Hepatic stellate cell (primary cell): ENCODE data around the gene AOC1.
"Not testable (repeated sequence)": the region's sequence is repeated elsewhere in the genome, so short reads cannot be mapped to it uniquely, and the experiment has no call there.

Experiments
- DNase-seq: peaks from one replicate; pipeline ENCODE4 v3.0.0; 2011; ENCODE audit warnings: low spot score

Gene AOC1

DNA sequence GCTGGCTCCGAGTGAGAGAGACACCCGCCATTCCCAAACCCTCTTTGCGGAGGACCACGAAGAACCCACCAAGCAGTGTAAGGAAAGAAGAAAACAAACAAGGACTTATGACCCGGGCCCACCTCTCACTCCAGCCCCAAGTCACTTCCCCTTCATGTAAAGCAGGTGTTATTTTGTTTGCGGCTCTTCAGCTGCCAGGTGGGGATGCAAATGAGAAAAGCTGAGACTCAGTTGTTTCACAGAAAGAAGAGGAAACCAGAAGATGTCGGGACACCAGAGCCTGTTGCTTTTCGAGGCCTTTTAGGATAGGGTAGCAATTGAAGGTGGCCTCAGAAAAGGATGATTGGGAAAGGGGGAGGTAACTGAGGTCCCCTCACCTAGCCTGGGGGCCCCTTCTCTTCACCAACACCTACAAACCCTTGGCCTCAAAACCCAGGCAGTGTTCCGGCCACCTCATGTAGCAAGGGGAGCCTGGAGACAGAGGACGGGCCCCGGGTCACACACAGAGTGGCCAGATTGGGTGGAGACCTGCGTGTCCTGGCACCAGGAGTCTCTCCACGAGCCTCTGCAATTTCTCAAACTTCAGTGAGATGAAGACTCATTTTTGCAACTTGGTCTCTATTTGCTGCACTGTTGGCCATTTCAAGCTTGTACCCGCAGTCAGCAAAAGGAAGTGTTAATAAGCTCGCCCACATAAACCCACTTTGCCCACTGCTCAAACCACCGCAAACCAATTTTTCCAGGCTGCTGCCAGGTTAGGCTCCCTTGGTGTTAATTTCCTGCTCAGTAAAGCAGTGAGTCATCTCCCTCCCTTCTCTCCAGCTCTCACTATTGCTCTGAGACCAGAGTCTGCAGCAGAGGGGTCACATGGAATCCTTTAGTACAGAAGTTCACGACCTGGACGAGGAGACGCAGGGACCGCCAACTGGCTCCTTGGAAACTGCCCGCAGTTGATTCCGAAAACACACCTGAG, 45.5 kb downstream of the AOC1 start:
- no peak for DNase-seq

GRCh38 chr7:150898475-150899011, 46.2 kb downstream of the AOC1 start:
- peak; percentile 74 for DNase-seq

DNA sequence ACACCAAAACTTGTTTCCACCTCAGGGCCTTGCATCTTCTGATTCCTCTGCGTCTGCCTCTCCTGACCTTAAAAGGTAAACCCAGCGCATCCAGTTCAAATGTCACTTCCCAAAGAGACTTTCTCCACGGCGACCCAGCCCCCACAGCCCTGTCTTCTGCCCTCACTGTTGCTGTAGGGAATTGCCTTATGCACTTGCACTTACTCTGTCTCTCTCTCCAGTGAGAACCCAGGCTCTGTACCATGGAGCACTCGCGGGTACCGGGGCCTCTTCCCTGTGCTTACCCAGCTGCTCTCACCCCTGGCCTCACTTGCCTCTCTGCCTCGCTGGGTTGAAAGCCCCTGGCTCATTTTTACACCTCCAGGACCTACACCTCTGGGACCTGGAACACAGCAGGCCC, 48.4 kb downstream of the AOC1 start:
- DNase-seq: no peak

GRCh38 chr7:150901160-150902035, 49.1 kb downstream of the AOC1 start:
- no peak for DNase-seq

GRCh38 chr7:150902078-150903033, 50.0 kb downstream of the AOC1 start:
- DNase-seq: no peak

DNA sequence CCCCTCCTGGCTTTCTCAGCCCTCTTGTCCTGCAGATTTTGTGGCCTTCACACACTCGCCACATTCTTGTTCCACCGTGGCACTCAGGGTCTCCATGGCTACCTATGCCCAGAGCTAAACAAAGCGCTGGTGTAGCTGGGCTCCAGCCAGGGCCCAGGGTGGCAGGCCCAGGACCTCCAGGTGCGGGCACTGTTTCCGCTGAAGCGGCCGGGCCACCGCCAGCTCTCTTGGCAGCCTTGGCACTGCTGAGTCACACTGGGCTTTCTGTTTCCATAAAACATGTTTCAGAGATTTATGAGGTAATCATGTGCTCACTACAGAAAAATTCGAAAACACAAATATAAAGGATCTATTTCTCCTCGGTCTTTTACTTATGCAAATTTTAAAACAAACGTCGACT, 51.3 kb downstream of the AOC1 start:
- DNase-seq: no peak

GRCh38 chr7:150904011-150904909, 51.9 kb downstream of the AOC1 start:
- DNase-seq: no peak

DNA sequence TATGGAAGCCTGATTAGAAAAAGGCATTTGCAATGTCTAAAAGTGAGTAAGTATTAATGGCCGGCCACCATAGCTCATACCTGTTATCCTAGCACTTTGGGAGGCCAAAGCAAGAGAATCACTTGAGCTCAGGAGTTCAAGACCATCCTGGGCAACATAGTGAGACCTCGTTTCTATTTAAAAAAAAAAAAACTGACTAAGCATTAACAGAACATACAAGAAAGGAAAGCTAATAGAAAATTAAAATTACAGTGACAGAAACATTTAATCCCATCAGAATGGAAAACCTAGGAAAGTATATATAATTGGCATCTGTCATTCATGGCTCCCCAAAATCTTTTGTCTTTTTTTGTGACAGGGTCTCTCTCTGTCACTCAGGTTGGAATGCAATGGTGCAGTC, 55.9 kb downstream of the AOC1 start:
- no peak for DNase-seq

GRCh38 chr7:150909200-150909995, 57.1 kb downstream of the AOC1 start:
- DNase-seq: no peak

DNA sequence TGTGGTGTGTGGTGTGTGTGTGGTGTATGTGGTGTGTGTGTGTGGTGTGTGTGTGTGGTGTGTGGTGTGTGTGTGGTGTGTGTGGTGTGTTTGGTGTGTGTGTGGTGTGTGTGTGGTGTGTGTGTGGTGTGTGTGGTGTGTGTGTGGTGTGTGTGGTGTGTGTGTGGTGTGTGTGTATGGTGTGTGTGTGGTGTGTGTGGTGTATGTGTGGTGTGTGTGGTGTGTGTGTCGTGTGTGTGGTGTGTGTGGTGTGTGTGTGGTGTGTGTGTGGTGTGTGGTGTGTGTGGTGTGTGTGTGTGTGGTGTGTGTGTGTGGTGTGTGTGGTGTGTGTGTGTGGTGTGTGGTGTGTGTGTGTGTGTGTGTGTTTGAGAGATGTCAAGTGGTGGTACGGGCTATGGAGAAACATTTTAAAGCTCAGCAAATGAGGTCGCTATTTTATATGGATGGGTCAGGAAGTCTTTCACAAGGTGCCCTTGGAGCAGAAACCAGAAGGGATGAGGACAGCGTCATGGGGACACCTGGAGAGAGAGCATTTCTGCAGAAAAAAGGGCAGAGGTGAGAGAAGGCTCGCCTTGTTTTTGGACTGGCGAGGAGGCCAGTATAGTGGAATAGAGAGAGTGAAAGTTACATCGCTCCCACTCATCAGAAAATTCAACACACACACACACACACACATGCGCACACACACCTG, 58.1 kb downstream of the AOC1 start:
- DNase-seq: not testable (repeated sequence)

DNA sequence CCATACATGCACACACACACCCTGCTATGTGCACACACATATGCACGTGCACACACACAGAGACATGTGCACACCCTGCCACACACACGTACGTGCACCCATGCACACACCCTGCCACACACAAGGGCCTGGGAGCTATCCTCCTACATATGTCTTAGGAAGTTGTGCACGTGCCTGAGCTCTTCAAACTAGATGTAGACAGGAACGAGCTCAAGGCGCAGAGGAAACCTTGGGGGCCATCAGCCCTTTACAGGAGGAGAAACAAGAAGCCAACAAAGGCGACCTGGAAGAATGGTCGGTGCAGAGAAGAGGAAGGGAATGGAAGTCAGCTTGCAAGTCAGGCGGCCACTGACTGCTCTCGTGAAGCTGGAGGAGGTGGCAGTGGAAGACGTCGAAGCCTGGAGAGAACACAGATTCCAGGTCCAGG, 58.7 kb downstream of the AOC1 start:
- no peak for DNase-seq
